ENCODE measurements around the gene CYFIP1.

The CYFIP1 gene

DNA sequence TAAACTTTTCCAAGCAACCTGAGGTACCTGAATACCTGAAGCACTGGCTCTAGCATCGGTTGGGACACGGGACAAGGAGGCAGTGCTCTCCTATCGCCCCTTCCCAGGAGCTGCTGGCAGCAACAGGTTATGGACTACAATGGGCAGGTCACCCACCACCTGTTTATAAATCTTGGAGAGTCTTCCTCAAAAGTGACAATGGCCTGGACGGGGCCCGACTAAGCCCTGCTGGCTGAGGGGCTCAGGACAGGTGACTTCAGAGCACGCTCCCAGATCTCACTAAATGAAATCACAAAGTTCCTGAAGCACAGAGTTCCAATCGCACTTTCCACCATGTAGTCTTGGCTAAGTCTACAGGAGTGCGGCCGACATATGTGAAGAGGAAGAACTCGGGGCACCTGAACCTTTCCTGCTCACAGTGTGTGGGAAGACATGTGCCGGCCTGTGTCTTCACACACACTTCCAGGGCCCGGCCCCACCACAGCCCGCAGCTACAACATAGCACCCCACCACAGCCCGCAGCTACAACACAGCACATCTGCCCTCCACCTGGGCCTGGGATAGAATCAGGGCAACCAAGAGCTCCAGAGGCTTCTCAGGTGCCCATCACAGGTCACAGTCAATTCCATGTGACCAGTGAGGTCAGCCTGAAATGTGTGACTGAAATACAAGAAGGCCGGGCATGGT is 12.9 kb downstream of the CYFIP1 start:
- DNase-seq = no peak

DNA sequence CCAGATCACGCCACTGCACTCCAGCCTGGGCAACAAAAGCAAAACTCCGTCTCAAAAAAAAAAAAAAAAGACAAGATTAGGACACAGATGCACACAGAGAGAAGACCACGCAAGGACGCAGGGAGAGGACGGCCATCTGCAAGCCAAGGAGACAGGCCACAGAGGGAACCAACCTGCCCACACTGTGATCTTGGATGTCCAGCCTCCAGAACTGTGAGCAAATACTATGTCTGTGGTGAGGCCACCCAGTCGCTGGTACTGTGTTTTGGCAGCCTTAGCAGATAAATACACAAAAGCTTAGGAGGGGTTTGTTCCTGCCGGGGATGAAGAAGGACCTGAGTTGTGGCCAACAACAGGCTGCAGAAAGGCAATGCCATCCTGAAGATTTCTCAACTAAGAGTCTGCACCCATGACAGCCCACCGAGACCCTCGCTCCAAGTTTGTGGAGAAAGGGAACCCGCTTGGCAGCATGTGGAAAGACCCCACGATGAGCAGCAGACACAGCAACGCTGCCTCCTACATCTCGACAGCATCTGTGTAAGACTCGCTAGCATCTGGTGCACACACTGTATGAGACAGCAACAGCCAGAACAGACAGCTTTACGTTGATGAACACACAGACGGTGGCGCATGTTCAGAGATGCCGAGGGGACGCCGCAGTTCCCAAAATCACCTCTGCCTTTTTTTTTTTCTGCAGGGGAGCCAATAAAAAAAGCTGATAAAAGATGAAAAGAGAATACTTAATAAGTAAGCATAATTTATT is 13.7 kb downstream of the CYFIP1 start:
- no peak for DNase-seq

DNA sequence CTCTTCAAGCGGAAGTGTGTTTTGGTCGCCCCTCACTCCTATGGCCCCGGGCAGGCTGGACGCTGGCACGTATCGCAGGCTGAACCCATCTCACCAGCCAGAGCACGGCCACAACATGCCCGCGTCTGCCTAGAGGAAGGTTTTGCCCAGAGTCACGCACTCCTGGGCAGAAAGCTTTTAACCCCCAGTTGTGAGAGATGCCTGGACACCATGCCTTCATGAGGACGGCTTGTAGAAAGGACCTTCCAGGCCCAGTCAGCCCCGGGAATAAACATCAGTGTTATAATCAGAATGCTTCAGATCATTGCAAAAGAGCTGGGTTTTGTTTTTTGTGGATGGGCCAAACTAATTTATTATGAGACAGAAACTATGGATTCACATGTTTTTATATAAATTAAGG is 16.5 kb downstream of the CYFIP1 start:
- DNase-seq = no peak

DNA sequence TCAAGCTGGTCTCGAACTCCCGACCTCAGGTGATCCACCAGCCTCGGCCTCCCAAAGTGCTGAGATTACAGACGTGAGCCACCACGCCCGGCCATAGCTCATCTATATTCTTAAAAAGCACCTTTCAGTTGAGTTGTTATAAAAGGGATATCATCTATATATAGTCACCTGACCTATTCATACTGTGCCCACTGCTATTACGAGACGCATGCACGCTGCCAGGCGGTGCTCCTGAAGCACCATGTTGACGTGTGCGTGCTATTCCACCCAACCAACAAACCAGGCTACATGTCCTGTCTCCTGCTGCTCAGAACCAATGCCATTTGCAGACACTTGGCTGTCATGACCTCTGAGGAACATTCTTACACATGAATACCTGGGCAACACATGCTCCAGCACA is 17.6 kb downstream of the CYFIP1 start:
- no peak for DNase-seq

DNA sequence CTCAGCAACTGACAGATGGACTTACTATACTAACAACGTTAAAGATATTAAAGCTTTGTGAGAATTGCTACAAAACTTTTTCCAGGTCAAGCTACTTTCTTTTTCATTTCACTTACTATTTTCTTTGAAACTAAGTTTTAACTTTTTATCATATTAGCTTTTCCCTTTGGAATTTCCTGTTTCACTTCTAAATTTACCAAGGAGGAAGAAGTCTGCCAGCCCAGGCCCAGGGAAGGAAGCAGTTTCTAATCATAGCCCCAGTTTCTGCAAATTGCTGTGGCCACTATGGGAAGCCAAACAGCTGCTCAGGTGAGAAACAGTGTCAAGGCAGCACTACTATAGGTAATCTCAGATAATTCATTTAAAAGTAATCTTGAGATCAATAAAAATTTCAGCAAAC is 18.4 kb downstream of the CYFIP1 start:
- no peak for DNase-seq

DNA sequence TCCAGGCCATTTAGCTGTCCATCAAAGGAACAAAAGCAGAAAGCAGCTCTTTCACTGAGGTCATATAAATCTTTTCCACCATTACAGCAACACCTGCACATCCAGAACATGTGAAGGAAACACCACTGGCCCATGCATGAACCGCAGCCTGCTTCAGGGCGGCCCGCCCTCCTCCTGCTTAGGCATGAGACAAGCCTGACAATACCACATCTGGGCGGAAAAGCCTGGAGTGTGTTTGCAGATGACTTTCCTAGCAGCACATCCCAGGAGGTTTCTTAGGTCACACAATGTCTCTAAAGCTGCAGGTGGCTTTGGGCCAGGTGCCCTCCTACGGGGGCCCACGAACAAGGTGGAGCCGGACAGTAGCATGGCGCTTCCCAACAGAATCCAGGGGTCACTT is 19.6 kb downstream of the CYFIP1 start:
- DNase-seq = no peak

DNA sequence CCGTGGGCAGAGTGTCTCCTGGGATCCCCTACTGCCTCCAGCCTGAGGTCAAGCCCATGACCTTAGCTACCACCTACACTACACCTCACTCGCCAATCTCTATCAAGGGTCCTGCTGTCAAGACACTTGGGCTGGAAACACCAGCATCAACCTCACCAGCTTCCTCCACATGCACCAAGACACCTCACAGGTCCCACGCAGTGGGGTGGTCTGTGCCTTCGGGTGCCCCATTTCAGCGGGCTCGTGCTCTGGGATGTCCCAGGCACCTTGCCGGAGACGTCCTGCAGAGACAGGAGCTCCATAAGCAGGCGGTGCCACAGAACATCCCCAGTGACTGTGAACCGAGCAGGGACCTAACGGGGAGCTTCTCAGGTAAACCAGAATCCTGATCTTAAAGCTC is 20.0 kb downstream of the CYFIP1 start:
- no peak for DNase-seq

DNA sequence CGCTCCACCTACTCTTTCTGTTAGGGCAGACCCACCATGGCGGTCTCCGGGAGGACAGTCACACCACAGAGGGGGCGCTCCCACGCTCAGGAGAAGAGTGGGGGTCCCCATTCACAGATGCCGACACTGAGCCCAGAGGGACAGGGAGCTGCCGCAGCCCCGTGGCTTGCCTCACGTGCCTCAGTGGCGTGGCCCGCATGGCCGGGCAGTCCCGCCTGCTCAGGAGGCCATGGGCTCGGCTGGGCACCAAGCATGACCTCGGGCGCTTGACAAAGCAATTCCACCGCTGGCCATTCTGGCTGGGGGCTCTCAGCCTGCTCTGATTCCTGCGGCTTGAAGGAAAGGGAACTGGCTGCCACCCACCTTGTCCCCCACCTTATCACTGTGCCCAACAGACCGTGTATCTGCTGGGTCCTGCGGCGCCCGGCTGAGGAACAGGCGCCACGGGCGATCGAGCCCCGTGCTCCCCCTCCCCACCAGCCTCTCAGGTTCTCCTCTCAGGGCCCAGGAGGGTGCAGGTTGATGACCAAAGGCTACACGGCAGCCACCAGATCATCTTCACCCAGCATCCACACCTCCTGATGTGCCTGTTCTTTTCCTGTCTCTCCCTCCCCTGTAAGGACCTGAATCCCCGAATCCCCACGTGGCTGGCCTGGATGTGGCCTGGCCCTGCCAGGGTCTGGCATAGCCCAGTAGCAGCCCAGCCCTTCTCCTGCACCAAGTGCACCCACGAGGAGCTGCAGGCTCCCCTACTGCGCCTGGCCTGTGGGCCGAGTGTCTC is 20.7 kb downstream of the CYFIP1 start:
- DNase-seq = no peak

DNA sequence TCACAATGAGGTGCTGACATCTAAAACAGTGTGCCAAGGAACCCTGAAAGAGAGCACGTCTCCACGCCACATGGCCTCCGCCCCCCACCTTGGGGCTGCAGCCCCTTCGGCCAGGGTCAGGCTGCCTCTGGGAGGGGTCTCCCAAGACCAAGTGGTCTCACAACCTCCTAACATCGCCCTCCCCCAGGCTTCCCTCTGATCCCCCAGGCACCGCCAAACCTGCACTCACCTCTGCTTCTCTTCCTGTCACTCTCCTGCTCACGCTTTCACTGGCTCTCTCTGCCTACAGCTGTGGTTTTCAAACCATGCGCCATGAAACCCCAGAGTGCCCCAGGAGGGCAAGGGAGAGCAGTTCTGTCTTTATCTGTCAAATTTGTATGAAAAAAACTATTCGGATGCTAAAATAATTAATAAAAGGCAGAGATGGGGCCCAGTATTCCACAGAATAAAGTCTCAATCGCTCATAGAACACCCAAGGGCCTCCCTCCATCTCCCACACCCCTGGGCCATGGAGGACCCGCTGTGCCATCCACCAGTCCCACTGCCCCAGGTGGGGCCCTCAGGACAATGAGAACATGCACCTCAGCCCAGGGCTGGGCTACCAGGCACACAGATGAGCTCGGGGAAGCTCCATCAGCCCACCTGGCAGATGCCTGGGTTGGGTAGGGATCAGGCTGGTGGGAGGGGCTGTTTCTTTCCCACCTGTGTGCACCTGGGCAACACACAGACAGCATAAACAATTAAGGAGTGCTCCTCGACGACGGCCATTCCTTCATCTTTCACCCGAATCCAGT is 21.5 kb downstream of the CYFIP1 start:
- DNase-seq = no peak

DNA sequence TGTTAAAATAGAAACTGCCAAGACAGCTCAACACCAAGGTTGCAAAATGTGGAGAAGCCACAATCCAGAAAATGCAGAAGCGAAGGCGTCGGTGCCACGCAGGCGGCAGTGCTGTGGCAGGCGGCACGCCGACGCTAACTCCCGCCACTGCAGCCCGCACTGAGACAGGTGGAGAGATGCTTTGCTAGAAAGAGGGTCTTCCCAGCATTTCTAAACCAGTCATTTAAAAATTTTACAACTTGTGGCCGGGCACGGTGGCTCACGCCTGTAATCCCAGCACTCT is 23.2 kb downstream of the CYFIP1 start:
- no peak for DNase-seq

DNA sequence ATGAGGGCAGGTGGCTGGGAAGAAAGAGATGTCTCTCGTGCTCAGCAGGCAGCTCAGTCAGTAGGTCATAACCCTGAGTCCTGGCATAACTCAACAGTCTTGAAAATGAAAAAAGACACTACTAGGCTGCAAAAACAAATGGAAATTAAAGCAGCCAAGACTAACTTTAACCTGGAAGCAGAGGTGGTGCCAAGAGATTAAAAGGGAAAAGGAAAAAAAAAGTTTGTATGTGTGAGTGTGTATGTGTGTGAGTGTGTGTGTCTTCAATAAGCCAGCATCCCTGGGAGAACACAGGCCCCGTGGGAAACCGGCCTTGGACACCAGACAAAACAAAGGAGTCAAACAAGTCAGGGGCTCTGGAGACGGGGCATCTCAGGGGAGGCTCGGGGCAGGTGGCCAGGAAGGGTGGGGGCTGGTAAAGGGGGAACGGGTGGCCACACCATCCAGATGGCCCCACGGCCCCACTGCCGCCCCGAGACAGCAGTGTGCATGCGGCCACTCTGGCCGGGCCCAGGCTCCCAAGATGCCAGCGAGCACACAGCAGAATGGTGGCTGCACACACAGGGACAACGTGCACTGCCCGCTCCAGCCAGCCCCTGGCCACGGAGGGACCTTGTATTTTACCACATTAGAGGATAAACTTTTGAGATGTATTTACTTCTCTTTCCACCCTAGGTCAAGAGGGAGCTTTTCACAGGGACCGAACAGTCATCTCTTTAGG is 23.8 kb downstream of the CYFIP1 start:
- no peak for DNase-seq

DNA sequence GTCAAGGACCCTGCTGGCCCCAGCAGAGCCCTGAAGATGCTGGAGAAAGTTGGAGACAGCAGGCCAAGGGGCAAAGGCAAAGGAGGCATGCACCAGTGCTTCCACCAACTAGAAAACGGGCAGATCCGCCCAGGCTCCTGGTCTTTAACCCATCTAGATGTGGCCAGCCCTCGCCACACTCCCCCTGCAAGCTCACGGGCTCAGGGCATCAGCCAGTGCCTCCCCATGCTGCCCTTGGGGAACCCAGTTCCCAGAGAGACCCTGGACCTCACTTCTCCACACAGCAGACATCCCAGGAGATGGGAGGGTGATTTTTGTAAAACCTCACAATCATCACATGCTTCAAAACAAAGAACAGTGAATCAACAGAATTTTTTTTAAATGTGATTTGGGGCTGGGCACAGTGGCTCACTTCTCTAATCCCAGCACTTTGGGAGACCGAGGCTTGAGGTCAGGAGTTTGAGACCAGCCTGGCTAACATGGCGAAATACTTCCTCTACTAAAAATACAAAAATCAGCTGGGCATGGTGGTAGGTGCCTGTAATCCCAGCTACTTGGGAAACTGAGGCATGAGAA is 24.5 kb downstream of the CYFIP1 start:
- DNase-seq = no peak

DNA sequence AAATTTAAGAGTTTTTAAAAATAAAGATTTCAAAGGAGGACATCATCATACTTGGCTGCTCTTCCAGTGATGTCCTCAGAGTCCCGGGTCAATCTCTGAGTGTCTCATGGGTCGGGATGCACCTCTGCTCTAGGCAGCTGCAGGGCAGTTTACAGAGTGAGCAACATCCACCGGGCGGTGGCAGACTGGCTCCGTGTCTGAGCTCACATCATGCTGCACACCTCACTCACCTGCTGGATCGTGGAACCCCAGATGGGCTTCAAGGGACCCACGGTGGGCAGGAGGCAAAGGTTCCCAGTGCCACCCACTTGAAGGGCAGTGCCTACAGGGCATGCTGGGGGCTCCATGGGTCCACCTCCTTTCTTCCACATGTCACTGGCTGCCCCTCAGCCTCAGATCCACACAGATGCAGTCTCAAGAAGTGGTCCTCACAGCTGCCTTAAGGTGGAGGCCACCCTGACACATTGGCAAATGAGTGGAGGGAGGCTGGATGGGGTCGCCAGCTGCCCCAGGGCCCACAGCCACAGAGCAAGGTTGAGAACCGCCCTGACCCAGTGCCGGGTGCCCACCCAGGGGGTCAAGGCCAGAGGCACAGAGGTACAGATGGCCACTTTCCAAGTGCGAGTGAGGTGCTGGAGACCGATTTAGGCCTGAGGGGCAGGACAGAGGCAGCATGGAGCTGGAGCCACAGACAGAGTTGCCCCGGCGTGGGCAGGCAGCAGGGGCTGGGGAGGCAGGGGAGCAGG is 25.2 kb downstream of the CYFIP1 start:
- no peak for DNase-seq

DNA sequence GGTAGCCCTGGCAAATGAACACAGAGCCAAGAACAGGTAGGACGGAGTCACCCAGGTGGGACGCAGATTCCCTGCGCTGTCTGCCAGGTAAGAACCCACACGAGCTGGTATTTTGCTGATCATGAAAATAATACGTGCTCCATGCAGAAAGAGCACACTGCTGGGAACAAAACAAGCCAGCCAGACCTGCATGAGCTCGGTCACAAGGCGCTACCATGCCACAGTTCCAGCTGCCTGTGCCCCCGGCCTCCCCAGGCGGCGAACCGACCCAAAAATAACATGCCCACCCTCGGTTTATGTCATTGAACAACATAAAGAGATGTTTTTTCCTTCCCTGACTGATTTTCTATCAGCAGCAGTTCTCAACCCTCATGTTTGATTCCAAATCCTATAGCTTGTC is 25.8 kb downstream of the CYFIP1 start:
- DNase-seq = no peak

DNA sequence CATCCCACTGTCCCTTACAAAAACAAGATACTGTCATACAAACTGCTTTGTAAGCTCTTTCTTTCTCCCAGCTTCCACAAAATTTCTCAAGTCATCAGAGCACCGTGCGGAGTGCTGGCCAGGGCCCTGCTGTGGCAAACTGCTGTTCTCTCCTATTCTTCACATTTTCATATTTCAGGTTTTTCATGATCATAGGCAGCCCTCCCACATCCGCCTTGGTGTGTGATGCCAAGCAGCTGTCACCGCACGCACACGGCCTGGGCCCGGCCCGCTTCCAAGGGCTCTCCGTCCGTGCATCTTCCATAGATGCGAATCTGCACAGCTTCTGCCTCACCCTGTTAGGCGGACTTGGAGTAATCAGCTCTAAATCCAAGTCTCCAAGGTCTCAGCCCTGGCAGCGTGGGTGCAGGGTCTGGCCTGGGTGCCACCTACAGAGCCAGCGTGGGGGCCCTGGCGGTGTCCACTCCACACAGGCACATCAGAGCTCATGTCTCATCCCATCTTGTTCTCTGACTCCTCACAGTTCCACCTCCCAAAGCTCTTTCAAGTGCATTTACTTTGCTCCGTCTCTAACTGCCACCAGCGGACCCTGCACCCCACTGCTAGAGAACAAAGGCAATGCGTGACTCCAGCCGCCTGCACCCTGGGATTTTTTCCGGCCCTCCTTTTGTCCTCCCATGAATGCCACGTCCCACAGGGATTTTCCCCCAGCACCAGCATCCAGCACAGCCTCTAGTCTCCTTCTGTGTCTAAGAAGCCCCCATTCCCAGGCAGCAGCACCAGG is 27.2 kb downstream of the CYFIP1 start:
- DNase-seq = no peak

DNA sequence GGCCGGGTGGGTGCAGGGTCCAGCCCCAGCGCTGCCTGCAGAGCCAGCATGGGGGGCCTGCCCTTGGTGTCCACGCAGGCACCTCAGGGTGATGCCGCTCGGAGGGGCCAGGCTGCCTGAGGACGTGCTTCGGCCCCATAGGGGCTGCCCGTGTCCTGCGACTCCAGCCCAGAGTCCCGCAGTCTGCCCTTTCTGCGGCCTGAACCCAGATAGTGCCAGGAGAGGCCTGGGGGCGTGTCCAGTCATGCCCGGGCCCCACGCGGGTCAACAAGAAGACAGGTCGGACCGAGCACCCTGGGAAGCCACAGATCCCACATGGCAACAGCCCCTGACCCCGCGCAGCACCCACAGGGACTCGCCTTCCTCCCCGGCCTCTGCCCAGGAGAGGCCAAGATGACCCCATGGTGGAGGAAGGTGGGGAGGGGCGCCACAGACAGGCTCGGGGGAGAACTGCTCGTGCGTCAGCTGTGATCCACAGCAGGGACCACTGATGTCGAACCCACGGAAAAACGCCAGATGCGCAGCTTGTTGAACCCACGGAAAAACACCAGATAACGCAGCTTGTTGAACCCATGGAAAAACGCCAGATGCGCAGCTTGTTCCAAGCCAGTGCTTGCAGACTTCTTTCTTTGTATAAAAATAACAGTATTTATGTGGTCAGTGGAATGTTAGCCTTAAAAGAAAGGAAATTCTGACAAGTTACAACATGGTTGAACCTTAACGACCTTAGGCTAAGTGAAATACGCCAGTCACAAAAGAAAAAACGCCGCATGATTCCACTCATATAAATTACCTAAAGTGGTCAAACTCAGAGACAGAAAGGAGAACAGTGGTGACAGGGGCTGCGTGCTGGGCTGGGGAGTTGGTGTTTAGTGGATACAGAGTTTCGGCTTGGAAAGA is 28.5 kb downstream of the CYFIP1 start:
- DNase-seq = no peak

DNA sequence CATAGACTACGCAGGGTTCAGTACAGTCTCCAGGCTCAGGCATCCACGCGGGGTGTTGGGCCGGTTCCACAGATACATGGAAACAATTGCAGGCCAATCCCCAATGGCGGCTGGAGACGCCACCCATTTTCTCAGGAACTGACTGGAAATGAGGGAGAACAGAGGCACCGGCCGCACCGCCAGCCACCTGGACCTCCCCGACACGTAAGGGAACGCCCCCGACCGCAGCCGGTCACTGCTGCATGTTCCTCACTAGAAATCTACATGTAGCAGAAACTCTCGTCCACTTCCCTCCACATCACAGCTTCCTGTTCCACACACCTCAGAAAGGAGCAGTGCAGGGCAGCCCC is 29.2 kb downstream of the CYFIP1 start:
- DNase-seq = no peak

DNA sequence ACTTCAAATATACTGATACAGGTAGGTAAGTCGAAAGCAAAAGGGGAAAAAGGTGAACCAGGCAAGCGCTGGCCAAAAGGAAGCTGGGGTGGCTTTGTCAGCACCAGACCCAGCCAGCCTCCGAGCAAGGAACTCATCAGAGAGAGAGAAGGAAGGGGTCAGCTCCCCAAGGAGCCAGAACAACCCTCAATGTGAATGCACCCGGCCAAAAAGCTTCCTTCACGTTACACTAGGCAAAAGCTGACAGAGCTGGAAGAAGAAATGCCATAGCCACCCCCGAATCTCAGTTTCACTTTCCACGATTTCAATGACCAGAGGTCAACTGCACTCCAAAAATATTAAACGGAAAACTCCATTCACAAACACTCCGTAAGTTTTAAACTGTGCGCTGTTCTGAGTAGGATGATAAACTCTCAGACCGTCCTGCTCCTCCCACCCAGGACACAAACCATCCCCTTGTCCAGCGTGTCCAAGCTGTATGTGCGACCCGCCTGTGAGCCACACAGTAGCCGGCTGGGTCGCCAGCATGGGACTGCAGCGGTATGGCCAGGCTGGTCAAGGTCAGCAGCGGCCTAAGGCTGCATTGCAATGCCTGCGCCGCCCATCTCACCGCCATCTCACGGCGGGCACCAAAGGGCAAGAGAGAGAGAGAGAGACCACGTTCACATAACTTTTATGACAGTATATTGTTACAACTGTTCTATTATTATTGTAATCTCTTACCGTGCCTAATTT is 29.7 kb downstream of the CYFIP1 start:
- DNase-seq = no peak

DNA sequence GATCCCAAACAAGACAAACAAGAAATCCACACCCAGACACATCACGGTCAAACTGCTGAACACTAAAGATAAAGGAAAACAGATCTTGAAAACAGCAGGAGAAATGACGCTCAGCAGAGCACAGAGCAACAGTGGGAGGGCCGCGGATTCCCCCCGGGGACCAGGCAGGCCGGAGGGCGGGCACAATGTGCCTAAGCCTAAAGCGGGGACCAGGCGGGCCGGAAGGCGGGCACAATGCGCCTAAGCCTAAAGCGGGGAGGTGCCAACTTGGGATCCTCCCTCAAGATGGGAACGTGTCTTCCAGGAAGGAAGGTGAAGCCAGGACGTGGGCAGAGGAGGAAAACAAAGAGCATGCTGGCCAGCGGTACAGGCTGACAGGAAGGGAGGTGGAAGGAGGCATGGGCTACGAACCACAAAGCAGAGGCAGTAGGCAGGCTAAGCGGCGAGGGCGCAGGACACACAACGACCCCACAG is 31.1 kb downstream of the CYFIP1 start:
- no peak for DNase-seq

Data from activated naive CD4-positive, alpha-beta T cell treated with anti-CD3 and anti-CD28 coated beads, Interleukin-2, amount 50 U/mL, for 16 hours (primary cell).